GM19372 (cell line): Measurements from ENCODE around the gene FAM83C.
"Not testable (repeated sequence)": the region's sequence is repeated elsewhere in the genome, so short reads cannot be mapped to it uniquely, and the experiment has no call there.

Experiments used
- ATAC-seq: cut with Tn5 transposase; IDR thresholded peaks from one replicate; pipeline ENCODE4 v1.9.1; 2021; ENCODE audit warnings: mild to moderate bottlenecking, low read depth, moderate library complexity; ENCODE audit not compliant: unreplicated experiment

Gene FAM83C

DNA sequence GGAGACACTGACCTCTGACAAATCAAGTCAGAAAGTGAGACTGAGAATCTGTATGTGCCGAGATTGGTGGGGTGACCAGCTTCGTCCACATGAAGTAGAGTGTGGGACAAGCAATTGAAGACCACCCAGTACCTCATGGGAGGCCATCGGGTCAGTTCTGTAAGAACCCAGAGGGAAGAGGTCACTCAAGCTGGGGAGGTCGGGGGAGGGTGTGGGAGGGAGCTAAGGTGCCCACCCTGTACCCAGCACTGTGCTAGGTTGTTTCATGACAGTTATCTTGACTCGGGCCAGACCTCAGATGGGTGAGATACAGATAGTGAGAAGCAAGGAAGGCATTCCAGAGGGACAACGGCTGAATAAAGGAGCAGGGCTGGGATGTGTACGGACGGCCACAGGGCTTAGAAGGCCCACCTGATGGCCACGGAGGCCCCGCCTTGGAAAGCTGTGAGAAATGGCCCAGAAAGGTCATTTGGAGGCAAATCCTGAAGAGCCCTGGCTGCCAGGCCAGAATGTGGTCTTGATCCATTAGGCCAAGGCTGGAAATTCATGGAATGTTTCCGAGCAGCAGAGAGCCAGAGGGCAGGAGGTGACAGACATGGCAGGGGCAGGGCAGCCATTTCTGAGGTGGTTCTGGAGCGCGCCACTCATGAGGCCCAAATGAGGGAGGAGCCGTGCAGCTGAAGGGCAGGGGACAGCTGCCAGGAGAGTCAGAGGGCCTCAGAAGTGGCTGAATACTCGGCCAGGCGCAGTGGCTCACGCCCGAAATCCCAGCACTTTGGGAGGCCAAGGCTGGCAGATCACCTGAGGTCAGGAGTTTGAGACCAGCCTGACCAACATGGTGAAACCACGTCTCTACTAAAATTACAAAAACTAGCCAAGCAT lies 22.0 kb downstream of the FAM83C start:
- no peak for ATAC-seq

DNA sequence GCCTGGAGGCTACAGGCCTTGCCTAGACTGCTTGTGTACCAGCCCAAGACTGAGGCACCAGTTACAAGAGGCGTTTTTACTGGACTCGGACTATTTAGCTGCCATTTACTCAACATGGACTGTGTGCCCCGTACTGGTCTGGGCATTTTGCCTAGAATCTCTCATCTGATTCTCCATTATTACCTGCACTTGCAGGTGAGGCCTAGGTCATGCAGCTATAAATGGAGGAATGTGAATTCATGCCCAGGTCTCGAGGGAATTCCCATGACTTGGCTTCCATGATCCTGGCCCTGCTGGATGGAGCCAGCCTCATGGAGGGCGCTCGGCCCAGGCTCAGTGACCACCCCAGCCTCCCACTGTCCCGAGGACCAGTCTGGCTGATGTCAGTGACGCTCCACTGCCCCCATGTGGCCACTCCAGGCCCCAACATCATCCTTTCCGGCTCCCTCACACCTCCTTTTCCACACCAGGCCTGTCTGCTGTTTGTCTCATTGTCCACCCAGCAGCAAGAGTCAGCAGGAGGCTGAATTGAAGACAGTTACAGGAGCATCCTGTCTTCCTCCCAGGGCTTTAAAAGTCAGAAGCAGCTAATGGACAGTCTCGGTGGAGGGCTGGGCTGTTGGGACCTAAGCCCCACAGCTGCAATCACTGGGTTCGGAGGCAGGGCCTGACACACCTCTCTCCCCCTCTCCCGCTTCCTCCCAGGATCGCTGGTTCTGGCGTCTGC lies 23.0 kb downstream of the FAM83C start:
- ATAC-seq: no peak

DNA sequence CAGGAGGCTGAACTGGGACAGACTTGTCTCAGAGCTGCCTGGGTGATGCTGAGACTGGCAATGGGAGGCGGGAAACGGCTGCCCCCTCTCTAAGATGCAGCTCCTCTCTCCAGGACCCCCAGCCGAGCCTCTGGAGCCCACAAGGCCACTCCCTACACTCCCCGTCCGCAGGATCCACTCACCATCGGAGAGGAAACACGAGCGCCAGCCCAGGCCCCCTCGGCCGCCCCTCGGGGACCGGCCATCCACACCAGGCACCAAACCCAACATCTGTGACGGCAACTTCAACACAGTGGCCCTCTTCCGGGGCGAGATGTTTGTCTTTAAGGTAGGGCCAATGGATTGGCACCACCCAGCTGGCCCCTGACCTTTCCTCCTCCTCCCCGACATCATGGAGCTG lies 25.1 kb downstream of the FAM83C start:
- no peak for ATAC-seq

DNA sequence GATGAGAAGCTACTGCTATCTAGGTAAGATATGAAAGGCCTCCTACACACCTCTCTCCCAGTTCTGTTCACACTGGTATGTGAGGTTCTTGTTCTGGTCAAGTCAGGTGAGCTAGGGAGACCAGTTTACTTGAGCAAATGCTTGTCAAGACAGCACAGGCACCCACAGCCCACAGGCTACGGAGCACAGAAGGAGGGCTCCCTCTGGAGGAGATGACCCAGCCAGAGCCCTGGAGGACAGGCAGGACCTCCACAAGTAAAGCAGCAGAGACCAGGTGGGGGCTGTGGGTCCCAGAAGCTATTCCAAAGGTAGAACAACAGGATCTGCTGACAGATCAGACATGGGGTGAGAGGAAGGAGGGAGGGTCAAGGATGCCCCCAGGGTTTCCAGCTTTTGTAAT lies 27.5 kb downstream of the FAM83C start:
- ATAC-seq: no peak

DNA sequence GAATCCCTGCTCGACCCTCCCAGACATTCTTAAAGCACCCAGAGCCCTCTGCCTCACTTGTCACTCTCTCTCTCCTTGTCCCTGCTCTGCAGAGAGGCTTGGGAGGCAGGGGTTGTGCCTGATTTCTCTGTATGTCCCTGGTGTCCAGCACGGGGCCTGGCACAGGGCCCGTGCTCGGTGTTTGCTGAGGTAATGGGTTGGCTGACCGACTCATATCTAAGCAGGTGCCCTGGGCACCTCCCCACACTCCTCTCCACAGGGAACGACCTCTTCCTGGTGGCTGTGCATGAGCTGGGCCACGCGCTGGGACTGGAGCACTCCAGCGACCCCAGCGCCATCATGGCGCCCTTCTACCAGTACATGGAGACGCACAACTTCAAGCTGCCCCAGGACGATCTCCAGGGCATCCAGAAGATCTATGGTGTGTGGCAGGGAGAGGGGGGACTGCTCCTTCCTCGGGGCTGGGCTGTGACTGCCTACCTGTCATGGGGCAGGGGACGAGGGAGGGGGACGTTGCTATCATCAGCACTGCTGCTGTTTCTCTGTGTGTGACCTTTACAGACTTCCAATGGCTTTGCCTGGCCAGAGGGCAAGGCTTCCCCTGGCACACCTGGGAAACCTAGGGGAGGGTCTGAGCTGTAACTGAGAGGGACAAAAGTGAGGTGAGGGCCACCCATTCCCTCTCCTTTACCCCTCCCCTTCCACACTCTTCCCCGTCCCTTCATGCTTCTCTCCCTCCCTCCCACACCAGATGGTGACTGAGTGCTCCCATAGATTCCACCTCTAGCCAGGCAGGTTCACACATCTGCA lies 28.5 kb downstream of the FAM83C start:
- no peak for ATAC-seq

DNA sequence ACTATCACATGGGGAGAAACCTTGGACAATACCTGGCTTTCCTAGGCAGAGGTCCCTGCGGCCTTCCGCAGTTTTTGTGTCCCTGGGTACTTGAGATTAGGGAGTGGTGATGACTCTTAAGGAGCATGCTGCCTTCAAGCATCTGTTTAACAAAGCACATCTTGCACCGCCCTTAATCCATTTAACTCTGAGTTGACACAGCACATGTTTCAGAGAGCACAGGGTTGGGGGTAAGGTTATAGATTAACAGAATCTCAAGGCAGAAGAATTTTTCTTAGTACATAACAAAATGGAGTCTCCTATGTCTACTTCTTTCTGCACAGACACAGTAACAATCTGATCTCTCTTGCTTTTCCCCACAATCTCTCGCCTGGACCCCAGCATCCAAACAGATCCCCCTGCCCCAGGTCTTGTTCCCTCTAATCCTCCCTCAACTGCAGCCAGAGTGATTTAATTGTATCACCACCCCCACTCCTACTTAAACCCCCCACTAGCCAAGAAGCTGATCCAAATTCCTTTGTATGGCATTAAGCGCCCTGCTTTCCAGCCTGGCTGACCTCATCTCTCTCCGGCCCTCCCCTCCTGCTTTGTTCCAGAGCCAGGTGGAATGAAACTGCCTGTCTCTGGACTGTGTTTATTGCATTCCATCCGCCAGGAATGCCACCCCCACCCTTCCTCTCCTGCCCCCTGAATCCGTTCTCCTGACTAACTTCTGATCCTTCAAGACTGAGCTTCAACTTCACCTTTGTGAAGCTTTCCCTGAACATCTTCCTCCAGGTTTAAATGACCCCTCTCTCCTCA lies 29.3 kb downstream of the FAM83C start:
- ATAC-seq: not testable (repeated sequence)

DNA sequence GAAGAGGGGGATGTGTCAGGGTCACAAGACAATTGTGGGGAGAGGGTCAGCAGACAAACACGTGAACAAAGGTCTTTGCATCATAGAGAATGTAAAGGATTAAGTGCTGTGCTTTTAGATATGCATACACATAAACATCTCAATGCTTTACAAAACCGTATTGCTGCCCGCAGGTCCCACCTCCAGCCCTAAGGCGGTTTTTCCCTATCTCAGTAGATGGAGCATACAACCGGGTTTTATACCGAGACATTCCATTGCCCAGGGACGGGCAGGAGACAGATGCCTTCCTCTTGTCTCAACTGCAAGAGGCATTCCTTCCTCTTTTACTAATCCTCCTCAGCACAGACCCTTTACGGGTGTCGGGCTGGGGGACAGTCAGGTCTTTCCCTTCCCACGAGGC lies 29.9 kb downstream of the FAM83C start:
- ATAC-seq: not testable (repeated sequence)

DNA sequence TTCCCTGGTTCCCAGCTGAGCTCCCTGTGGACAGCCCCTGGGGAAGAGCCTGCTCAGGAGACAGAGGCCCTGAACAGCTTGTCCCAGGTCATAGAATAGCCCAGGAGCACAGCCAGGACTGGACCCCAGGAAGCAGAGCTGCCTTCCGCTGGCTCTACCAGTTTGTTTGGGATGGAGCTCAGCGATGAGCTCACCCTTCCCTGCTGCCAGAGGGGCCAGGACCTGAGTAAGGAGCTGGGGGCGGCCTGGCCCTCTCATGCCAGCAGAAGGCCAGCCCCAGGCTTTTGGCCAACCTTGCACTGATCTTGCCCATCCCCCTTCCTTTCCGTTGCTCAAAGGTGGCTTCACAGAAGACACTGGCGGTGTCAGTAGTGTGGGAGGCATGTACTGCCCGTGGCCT lies 31.8 kb downstream of the FAM83C start:
- ATAC-seq: no peak

DNA sequence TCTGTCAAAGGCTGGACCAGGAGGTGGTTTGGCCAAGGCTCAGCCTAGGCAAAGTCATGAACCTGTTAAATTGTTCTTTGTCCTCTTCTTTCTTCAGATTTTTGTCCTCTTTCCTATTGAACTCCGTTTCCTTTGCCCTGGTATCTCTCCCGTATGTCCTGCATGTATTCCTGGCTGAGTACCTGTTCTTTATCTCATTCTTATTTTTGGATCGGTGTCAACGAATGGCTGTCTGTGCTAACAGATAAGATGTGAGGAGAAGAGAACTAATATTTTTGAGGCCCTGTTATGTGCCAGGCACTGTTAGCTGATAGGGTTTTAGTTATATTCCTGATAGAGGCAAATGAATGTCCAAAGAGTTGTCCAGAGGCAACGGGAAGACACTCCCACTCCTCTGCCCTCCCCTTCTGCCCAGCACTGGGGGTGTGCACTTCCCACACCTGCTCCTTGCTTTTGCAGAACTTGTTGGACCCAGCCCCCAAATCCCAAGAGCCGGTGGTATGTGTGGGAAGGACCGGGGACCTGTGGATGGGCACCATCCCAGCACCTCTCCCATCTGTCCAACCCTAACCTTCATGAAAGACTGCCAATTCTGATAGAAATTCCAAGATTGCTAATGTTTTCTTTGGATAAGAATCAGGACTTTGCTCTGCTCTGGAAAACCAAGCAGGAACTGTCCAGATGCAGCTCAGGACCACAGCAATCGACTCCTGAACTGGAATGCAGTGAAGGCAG lies 34.9 kb downstream of the FAM83C start:
- ATAC-seq: no peak

DNA sequence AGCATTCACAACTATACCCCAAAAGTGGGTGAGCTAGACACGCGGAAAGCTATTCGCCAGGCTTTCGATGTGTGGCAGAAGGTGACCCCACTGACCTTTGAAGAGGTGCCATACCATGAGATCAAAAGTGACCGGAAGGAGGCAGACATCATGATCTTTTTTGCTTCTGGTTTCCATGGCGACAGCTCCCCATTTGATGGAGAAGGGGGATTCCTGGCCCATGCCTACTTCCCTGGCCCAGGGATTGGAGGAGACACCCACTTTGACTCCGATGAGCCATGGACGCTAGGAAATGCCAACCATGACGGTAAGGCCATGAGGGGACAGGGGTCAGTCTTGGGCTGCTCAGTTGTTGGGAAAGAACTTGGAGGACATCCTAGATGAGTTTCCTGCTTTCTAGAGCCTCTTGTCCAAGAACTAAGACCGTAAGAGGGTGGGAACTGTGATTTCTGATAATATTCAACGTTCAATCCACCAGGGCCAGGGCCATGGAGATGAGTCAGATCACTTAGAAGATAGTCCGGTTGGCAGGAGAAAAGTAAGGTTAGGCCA lies 37.7 kb downstream of the FAM83C start:
- ATAC-seq: no peak

DNA sequence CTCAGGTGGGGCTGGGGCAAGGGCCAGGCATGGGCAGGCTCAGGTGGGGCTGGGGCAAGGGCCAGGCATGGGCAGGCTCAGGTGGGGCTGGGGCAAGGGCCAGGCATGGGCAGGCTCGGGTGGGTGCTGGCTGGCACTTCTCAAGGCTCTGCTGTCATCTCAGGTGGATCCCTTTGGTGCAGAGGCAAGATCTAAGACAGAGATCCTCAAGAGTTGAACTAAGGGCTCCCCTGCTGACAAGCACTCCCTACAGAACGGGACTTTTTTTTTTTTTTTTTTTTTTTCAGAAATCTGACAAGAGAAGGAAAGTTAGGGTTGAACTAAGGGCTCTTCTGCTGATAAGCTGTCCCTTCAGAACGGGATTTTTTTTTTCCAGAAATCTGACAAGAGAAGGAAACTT lies 39.2 kb downstream of the FAM83C start:
- no peak for ATAC-seq

DNA sequence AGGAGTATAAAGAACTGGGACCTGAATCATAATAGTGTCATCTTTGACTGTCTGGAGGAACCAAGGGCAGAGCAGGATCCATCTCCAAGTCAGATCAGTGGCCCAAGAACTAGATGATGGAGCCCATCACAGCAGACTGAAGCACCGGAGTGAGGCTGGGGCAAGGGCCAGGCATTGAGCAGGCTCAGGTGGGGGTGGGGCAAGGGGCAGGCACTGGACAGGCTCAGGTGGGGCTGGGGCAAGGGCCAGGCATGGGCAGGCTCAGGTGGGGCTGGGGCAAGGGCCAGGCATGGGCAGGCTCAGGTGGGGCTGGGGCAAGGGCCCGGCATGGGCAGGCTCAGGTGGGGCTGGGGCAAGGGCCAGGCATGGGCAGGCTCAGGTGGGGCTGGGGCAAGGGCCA lies 39.6 kb downstream of the FAM83C start:
- ATAC-seq: not testable (repeated sequence)

DNA sequence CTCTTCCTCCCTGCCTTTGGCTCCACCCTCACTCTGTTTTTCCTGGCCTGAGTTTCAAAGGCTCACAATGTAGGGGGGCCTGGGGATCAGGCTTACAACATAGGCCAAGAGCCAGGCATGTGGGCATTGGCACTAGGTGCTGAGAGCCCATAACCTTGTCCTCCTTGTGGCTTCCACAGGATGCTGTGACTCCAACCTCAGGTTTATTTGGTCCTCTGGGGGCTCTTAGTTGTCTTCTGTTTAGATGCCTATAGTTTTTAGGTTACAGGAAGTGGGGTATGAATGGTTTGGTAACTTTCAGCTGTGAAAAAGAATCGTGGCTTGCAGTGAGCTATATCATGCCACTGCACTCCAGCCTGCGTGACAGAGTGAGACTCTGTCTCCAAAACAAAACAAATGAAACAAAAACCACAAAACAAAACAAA lies 40.2 kb downstream of the FAM83C start:
- peak; percentile 68 for ATAC-seq

DNA sequence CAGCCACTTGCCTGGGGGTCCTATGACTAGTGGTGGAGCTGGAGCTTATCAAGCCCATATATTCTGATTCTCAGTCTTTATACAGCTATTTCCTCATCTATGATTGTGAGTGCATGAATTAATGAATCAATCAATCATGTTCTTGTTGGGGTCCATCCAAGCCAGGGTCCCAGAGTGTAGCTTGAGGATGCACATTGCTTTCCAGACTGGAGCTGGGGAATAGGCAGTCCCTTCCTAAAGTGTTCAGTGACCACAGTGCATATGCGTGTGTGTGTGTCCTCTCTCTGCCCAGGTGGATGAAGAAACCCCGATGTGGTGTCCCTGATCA lies 40.6 kb downstream of the FAM83C start:
- no peak for ATAC-seq

DNA sequence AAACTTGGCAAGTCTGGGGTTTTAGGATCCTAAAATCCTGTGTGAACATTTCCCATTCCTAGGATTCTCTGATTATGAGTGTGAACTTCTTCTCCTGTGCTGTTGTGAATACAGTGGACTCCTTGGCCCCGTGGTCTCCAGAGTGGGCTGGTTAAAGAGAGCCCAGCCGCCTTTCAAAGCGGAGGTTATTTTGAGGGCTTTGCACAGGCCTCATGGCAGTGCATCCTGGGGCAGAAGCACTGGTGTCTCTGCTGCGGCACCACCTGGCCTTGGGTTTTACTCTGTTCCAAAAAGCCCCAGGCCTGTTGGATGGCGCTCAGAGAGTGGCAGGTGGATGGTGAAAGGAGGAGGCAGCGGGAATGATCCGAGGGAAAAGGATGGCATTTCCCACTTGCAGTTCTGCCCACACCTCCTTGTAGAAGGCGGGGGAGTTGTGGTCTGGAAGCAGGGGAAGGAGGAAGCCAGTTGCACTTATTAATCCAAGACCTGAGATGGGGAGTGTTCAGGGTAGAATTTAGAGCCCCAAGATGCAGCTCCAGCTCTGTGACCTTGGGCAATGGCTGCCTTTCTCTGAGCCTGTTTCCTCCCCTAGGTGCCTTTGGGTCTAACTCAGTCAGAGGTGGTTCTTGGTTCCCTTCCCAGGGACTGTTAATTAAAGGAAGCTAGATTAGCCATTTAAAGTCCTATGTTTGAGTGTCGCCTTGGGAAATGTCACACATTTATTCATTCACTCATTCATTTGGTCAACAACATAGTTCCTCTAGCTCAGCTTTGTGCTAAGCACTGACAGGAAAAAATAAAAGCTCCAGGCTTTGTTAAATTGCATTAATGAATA lies 43.4 kb downstream of the FAM83C start:
- ATAC-seq: no peak

DNA sequence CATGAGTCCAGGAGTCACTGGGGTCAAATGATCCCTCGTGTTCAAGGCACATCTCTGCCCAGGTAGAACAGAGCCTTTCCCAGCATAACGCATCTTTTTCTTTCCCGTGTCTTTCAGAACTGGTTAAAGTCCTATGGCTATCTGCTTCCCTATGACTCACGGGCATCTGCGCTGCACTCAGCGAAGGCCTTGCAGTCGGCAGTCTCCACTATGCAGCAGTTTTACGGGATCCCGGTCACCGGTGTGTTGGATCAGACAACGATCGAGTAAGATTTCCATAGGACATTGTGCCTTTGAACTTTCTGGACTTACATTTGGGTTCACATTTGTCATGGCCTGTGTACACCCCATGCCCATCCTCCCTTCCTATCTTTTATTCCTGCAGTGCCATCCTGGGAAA lies 45.5 kb downstream of the FAM83C start:
- ATAC-seq: no peak

DNA sequence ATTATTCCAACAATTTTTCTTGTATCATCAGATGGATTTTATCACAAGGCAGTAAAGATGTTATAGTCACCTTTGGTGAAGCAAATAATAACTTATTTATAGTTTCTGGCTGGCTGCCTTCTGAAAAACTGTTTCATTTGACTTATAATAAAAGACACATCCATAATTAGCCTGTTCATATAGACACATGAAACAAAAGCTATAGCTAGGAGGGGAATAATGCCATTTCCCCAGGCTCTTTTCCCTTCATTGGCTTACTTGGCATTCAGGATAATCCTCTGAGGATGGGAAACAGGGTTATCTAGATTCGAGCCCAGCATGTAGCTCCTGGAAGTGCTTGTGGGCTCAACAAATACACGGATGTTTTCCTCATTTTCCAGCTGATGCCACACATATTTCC lies 48.2 kb downstream of the FAM83C start:
- ATAC-seq: no peak

DNA sequence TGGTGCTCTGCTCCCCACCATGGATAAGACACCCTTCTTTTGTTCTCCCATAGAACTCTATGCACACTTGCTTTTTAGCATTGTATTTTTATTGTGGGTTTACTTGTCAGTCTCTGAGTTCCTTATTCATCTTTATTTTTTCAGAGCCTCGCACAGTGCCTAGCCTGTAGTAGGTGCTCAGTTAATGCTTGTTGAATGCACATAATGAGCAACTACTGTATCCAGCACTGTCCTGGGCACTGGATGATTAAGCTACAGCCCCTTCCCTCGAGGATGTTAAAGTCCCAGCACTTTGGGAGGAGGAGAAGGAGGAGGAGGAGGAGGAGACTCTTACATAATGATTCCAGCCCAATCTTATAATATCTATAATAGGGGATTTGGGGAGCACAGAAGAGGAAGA lies 48.9 kb downstream of the FAM83C start:
- ATAC-seq: no peak
